GM12872 (cell line): ENCODE measurements around the gene GPR37L1.

Source experiments
- TF ChIP-seq, protein P1 (sequence below): IDR thresholded peaks from 3 replicates; pipeline ENCODE4 v1.5.1; 2011; ENCODE audit warnings: low read depth, mild to moderate bottlenecking, low read length, moderate library complexity; ENCODE audit not compliant: insufficient read depth

GPR37L1 gene

DNA sequence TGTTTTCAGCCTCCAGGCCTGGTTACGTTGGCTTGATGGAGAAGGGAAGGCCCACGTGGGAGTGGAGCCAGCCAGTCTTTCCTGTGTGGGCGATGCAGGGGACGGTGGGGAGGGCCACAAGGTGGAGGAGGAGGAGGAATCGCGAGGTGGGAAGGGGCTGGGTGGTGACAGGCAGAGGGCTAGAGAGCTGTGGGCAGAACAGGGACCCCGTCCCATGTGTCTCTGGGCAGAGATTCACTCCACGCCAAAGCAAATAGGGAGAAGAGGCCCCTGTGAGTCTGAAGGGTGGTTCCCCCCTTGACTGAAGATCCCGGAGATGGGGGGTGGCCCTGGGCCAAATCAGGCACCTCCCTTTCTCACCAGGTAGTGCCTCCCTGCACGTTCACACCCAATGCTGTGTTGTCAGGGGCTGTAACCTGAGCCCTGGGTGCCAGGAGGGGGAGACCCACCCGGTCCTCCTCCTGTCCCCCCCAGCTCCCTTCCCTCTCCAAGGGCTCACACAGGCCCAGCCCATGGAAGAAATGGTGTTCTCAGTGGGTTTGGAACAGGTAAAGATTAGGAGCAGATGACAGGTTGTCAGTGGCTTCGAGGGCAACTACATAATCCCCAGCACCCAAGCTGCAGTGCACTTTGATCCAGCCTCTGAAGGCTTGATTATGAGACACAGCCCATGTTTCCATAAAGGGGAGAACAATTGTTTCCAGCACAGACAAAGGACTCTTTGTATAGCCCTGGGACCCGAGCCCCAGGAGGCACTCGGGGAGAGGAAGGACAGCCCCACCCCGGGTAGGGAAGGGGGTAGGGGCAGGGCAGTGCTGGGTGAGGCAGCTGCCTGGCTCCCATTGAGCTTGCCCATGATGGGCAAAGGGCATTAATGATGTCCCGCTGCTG lies 37.7 kb upstream of the GPR37L1 start:
- TF ChIP-seq, protein P1, sequence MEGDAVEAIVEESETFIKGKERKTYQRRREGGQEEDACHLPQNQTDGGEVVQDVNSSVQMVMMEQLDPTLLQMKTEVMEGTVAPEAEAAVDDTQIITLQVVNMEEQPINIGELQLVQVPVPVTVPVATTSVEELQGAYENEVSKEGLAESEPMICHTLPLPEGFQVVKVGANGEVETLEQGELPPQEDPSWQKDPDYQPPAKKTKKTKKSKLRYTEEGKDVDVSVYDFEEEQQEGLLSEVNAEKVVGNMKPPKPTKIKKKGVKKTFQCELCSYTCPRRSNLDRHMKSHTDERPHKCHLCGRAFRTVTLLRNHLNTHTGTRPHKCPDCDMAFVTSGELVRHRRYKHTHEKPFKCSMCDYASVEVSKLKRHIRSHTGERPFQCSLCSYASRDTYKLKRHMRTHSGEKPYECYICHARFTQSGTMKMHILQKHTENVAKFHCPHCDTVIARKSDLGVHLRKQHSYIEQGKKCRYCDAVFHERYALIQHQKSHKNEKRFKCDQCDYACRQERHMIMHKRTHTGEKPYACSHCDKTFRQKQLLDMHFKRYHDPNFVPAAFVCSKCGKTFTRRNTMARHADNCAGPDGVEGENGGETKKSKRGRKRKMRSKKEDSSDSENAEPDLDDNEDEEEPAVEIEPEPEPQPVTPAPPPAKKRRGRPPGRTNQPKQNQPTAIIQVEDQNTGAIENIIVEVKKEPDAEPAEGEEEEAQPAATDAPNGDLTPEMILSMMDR: no peak

DNA sequence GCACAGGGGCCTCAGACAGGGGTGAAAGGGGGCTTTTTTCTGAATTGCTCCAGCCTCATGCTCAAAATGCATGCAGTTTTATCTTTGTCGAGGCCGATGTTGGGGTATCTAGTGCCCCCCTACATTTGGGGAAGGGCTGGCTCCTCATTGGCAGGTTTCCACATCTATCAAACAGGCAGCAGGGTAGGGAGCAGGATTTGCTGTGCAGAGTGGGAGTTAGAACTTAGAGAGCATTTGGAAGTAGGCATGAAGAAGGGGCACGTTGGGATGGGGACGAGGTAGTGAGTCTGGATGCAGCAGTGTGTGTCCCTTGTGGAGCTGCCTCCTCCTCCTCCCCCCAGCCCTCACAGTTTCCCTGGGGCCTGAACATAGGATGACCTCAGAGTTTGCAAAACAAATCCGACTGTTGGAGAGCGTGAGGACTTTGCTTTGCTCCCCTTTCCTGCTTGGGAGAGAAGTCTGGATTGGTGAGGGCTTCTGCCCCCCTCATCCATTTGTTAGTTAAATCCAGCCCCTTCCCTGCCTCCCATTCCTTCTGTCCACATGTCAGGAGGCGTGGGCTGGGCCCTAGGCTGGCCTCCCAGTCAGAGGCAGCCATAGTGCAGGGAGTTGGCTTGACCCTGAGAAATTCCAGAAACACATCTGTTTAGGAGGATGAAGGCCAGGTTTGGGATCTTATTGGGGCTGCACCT lies 36.9 kb upstream of the GPR37L1 start:
- TF ChIP-seq, protein P1: no peak

DNA sequence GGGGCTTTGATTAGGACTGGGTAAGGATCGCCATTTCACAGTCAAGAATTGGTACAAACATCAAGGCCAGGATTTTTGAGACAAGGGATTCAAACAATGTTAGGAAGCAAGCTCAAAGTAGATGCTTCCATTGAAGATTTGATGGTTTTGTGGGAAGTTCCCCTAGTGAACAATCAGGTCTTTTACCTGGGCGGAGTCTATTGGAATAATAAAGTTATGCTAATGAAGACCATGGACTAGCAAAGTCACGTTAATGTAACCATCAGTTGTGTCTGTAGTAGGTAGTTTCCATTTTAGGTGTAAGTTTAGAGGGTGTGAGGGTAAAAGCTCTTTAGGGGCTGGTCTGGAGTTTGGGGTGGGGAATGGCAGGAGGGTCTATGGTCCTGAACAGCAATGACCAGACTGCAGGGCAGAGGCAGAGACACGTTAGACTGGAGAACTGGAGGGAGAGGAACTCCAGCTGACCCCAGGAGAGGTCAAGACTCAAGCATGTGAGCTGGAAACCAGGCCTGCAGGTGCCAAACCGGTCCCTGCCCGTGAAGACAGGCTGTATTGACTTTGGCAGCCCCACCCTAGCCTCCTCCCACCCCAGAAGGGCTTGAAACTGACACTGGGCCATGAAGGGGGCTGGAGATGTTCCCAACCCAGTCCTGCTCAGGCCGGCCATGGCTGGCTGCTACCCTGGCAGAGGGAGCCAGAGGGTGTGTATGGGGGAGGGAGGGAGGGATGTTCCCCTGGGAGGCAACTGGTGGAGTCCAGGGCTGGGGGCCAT lies 36.0 kb upstream of the GPR37L1 start:
- TF ChIP-seq, protein P1: no peak

DNA sequence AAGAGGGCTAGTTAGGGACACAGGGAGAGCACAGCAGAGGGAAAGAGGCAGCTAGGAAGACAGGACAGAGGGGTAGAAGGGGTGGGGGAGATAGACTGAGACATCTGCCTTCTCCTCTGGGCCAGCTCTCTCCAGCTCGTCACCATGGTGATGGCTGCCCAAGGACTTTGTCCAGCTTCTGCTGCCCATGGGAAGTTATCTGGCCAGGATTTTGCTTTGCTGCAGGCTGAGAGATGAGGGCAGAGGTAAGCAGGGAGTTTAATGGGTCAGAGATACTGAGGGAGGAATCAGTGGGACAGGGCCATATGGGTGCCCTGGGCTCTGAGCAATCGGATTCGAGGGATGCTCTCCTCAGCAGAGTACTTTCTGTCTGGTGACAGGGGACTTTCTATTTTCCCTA lies 34.5 kb upstream of the GPR37L1 start:
- TF ChIP-seq, protein P1: no peak

DNA sequence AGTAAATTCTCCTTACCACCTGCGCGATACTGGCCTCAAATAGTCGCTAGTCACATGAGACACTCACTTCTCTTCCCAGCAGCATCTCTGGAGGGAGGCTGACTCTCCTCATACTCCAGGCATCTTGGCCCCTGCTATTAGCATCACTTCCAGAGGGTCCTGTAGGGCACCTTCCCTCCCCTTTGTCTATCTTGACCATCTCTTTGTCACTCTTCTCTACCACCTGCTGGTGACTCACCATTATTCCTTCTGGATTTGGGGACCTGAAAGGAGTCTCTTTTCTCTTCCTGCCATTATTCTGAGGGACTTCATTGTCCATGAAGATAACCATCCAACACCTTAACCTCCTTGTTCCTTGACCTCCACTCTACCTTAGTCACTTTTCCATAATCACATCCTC lies 31.7 kb upstream of the GPR37L1 start:
- TF ChIP-seq, protein P1: peak; percentile 11; the same call in 1 of the 3 replicates

DNA sequence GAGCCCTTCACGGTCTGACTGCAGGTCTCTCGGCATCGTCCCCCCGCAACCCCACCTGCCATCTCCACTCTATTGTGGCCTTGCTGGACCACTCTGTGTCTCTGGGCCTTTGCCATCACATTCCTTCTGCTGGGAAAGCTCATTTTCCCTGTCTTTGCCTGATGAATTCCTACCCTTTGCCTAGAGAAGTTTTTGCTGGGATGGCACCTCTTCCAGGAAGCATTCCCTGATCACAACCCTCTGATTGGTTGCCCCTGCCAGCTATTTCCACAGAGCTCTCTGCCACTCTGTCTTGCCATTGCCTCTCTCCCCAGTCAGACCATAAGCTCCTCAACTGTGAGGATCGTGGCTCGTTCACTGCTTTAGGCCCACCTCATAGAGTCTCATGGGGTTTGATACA lies 28.9 kb upstream of the GPR37L1 start:
- TF ChIP-seq, protein P1: no peak

DNA sequence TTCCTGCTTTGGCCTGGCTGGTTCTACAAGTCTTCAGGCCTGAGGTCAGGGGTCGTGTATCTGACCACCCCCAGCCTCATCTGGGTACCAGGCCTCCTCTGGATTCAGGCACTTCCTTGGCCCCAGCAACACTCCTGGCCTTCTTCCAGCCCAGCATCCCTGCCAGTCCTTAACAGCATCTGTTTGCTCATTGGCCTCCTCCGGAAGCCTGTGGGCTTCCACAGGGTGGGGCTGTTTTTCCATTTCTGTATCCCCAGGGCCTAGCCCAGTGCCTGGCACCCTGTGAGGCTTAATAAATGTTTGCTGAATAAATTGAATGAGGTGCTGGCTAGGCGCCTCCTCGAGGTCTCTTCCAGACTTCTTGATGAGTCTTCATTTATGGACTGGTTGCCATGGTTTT lies 21.5 kb upstream of the GPR37L1 start:
- TF ChIP-seq, protein P1: no peak
